ENCODE data around the gene WWC1.

The WWC1 gene

GRCh38 chr5:168400429-168401220 lies 109.2 kb downstream of the WWC1 start:
- no peak overlapping the region for H3K4me3 ChIP-seq (ENCODE audit: low read depth, low read length)
- in situ Hi-C loops (cut with HindIII; ENCODE audit: low sequenced_read_pairs), result no loop called here
- DNase-seq (ENCODE audit: low read depth, low spot score), result no peak
- no peak for TF ChIP-seq CTCF (IDR thresholded peaks at IDR 0.05; ENCODE audit: low read depth, low read length)

- H3K4me3 ChIP-seq (ENCODE audit: low read depth, low read length), result no peak overlapping the region
- TF ChIP-seq CTCF (IDR thresholded peaks at IDR 0.05; ENCODE audit: low read depth, low read length), result no peak
- in situ Hi-C loops (cut with HindIII; ENCODE audit: low sequenced_read_pairs), result no loop called here
- no peak for DNase-seq (ENCODE audit: low read depth, low spot score)
Measured at GRCh38 chr5:168401226-168401625, 109.8 kb downstream of the WWC1 start.

- no peak for TF ChIP-seq CTCF (IDR thresholded peaks at IDR 0.05; ENCODE audit: low read depth, low read length)
- in situ Hi-C loops (cut with HindIII; ENCODE audit: low sequenced_read_pairs), result no loop called here
- no peak overlapping the region for H3K4me3 ChIP-seq (ENCODE audit: low read depth, low read length)
- DNase-seq (ENCODE audit: low read depth, low spot score), result no peak
Measured at GRCh38 chr5:168401880-168402279, 110.4 kb downstream of the WWC1 start.

GRCh38 chr5:168404365-168404764 lies 112.9 kb downstream of the WWC1 start:
- peak; percentile 11 for TF ChIP-seq CTCF (IDR thresholded peaks at IDR 0.05; ENCODE audit: low read depth, low read length)
- peak; percentile 94 for DNase-seq (ENCODE audit: low read depth, low spot score)
- H3K4me3 ChIP-seq (ENCODE audit: low read depth, low read length), result no peak overlapping the region
- in situ Hi-C loops (cut with HindIII; ENCODE audit: low sequenced_read_pairs), result no loop called here

- DNase-seq (ENCODE audit: low read depth, low spot score), result peak; percentile 16
- H3K4me3 ChIP-seq (ENCODE audit: low read depth, low read length), result no peak overlapping the region
- in situ Hi-C loops (cut with HindIII; ENCODE audit: low sequenced_read_pairs), result no loop called here
- no peak for TF ChIP-seq CTCF (IDR thresholded peaks at IDR 0.05; ENCODE audit: low read depth, low read length)
Measured at GRCh38 chr5:168407211-168407610, 115.8 kb downstream of the WWC1 start.

GRCh38 chr5:168408561-168409305 lies 117.3 kb downstream of the WWC1 start:
- no peak for TF ChIP-seq CTCF (IDR thresholded peaks at IDR 0.05; ENCODE audit: low read depth, low read length)
- peak; percentile 43 for DNase-seq (ENCODE audit: low read depth, low spot score)
- in situ Hi-C loops (cut with HindIII; ENCODE audit: low sequenced_read_pairs), result no loop called here
- H3K4me3 ChIP-seq (ENCODE audit: low read depth, low read length), result no peak overlapping the region

Data from astrocyte of the spinal cord (primary cell).